HEK293 (cell line): ENCODE results near the gene SLC10A2.

Experiments used
- CTCF ChIA-PET: fragments of 350-600 bp; formaldehyde crosslinking; extraction: SDS; loops from one replicate; lab custom pipeline; 2021; ENCODE audit warnings: antibody characterized with exemption; lab: Yijun Ruan, JAX
- POLR2A ChIA-PET: fragments of 300-600 bp; formaldehyde crosslinking; extraction: SDS; loops from one replicate; lab custom pipeline; 2020; ENCODE audit warnings: antibody characterized with exemption, inconsistent platforms; lab: Yijun Ruan, JAX
- H3K27ac ChIP-seq: fragments of 200-500 bp; sonication (Bioruptor generic); 2 replicates; pipeline ENCODE4 v1.5.1; 2014; ENCODE audit warnings: low read depth, low read length, control low read depth, inconsistent platforms; ENCODE audit errors: extremely low read depth
- H3K36me3 ChIP-seq, 2 experiments: fragments of 200-500 bp in 1 of 2; sonication (Bioruptor generic) in 1 of 2; 1 replicate in 1 of 2; 2 replicates in 1 of 2; pipeline ENCODE4 v1.5.1; 2014 to 2017; ENCODE audit warnings: inconsistent platforms in 2 of 2, low read length in 2 of 2; ENCODE audit not compliant: control insufficient read depth in 2 of 2, insufficient read depth in 1 of 2
- H3K4me1 ChIP-seq: fragments of 200-500 bp; sonication (Bioruptor generic); 2 replicates; pipeline ENCODE4 v1.5.1; 2014; ENCODE audit warnings: mild to moderate bottlenecking, low read length, inconsistent platforms; ENCODE audit not compliant: control insufficient read depth, insufficient read depth
- H3K4me3 ChIP-seq: 2 replicates; pipeline ENCODE4 v1.5.1; 2011; ENCODE audit warnings: low read depth, mild to moderate bottlenecking, control low read depth, low read length, moderate library complexity
- H3K9me3 ChIP-seq: fragments of 200-500 bp; sonication (Bioruptor generic); 2 replicates; pipeline ENCODE4 v1.5.1; 2014; ENCODE audit warnings: low read depth, low read length, inconsistent platforms; ENCODE audit not compliant: control insufficient read depth, insufficient read depth
- AEBP2 ChIP-seq: fragments of 450-650 bp; formaldehyde crosslinking; IDR thresholded peaks from 2 replicates; pipeline ENCODE4 v1.5.1; 2016; ENCODE audit warnings: missing biosample characterization, missing genetic modification characterization, borderline replicate concordance
- EGR2 ChIP-seq: fragments of 450-650 bp; formaldehyde crosslinking; IDR thresholded peaks from 2 replicates; pipeline ENCODE4 v1.5.1; 2016; ENCODE audit warnings: low read depth, missing biosample characterization, missing genetic modification characterization
- OVOL3 ChIP-seq: fragments of 450-650 bp; formaldehyde crosslinking; IDR thresholded peaks from 2 replicates; pipeline ENCODE4 v1.5.1; 2016; ENCODE audit warnings: missing biosample characterization, missing genetic modification characterization
- TRIM28 ChIP-seq: IDR thresholded peaks from 2 replicates; pipeline ENCODE4 v1.6.1; 2011; ENCODE audit warnings: low read length, control low read depth, borderline replicate concordance
- TSHZ1 ChIP-seq: fragments of 450-650 bp; formaldehyde crosslinking; IDR thresholded peaks from 2 replicates; pipeline ENCODE4 v1.5.1; 2016; ENCODE audit warnings: missing biosample characterization, missing genetic modification characterization, borderline replicate concordance
- ZFP41 ChIP-seq: fragments of 450-650 bp; formaldehyde crosslinking; IDR thresholded peaks from 2 replicates; pipeline ENCODE4 v1.5.1; 2016; ENCODE audit warnings: missing biosample characterization, missing genetic modification characterization, borderline replicate concordance
- ZNF155 ChIP-seq: fragments of 450-650 bp; formaldehyde crosslinking; IDR thresholded peaks from 2 replicates; pipeline ENCODE4 v1.5.1; 2016; ENCODE audit warnings: missing biosample characterization, missing genetic modification characterization
- ZNF16 ChIP-seq: fragments of 450-650 bp; formaldehyde crosslinking; IDR thresholded peaks from 2 replicates; pipeline ENCODE4 v1.5.1; 2016; ENCODE audit warnings: low read depth, missing biosample characterization, missing genetic modification characterization
- ZNF18 ChIP-seq: fragments of 450-650 bp; formaldehyde crosslinking; IDR thresholded peaks from 2 replicates; pipeline ENCODE4 v1.5.1; 2016; ENCODE audit warnings: missing biosample characterization, missing genetic modification characterization
- ZNF211 ChIP-seq: fragments of 450-650 bp; formaldehyde crosslinking; IDR thresholded peaks from 2 replicates; pipeline ENCODE4 v1.5.1; 2016; ENCODE audit warnings: low read depth, missing biosample characterization, missing genetic modification characterization
- ZNF24 ChIP-seq: fragments of 450-650 bp; formaldehyde crosslinking; IDR thresholded peaks from 2 replicates; pipeline ENCODE4 v1.5.1; 2016; ENCODE audit warnings: missing biosample characterization, missing genetic modification characterization
- ZNF266 ChIP-seq: fragments of 450-650 bp; formaldehyde crosslinking; IDR thresholded peaks from 2 replicates; pipeline ENCODE4 v1.5.1; 2016; ENCODE audit warnings: missing biosample characterization, missing genetic modification characterization, low read depth
- ZNF280C ChIP-seq: fragments of 450-650 bp; formaldehyde crosslinking; IDR thresholded peaks from 2 replicates; pipeline ENCODE4 v1.5.1; 2016; ENCODE audit warnings: missing biosample characterization, missing genetic modification characterization
- ZNF292 ChIP-seq: fragments of 450-650 bp; formaldehyde crosslinking; IDR thresholded peaks from 2 replicates; pipeline ENCODE4 v1.5.1; 2016; ENCODE audit warnings: low read depth, missing biosample characterization, missing genetic modification characterization, borderline replicate concordance
- ZNF423 ChIP-seq: fragments of 450-650 bp; formaldehyde crosslinking; IDR thresholded peaks from 2 replicates; pipeline ENCODE4 v1.5.1; 2016; ENCODE audit warnings: missing biosample characterization, missing genetic modification characterization
- ZNF501 ChIP-seq: fragments of 450-650 bp; formaldehyde crosslinking; IDR thresholded peaks from 2 replicates; pipeline ENCODE4 v1.5.1; 2016; ENCODE audit warnings: missing biosample characterization, missing genetic modification characterization
- ZNF530 ChIP-seq: fragments of 450-650 bp; formaldehyde crosslinking; IDR thresholded peaks from 2 replicates; pipeline ENCODE4 v1.5.1; 2016; ENCODE audit warnings: low read depth, missing biosample characterization, missing genetic modification characterization
- ZNF560 ChIP-seq: fragments of 450-650 bp; formaldehyde crosslinking; IDR thresholded peaks from 2 replicates; pipeline ENCODE4 v1.5.1; 2017; ENCODE audit warnings: missing biosample characterization, missing genetic modification characterization, borderline replicate concordance
- ZNF580 ChIP-seq: fragments of 450-650 bp; formaldehyde crosslinking; IDR thresholded peaks from 2 replicates; pipeline ENCODE4 v1.5.1; 2016; ENCODE audit warnings: missing biosample characterization, missing genetic modification characterization
- ZNF654 ChIP-seq: fragments of 450-650 bp; formaldehyde crosslinking; IDR thresholded peaks from 2 replicates; pipeline ENCODE4 v1.5.1; 2016; ENCODE audit warnings: low read depth, missing biosample characterization, missing genetic modification characterization
- ZNF677 ChIP-seq: fragments of 450-650 bp; IDR thresholded peaks from 2 replicates; pipeline ENCODE4 v1.5.0; 2018; ENCODE audit warnings: missing biosample characterization, mild to moderate bottlenecking, missing genetic modification characterization, moderate library complexity

Gene SLC10A2

GRCh38 chr13:103046676-103047075 is 19.5 kb downstream of the SLC10A2 start (continued):
- no peak for TF ChIP-seq TSHZ1 (tag by site-specific recombination)
- no peak for TF ChIP-seq ZNF423 (tag by site-specific recombination)
- TF ChIP-seq EGR2 (tag by site-specific recombination), result no peak
- TF ChIP-seq ZNF155 (tag by site-specific recombination), result no peak
- no peak for TF ChIP-seq ZFP41 (tag by site-specific recombination)
- no peak for TF ChIP-seq ZNF16 (tag by site-specific recombination)
- TF ChIP-seq ZNF654 (tag by site-specific recombination), result no peak
- TF ChIP-seq ZNF18 (tag by site-specific recombination), result no peak
- no peak for TF ChIP-seq AEBP2 (tag by site-specific recombination)
- TF ChIP-seq ZNF530 (tag by site-specific recombination), result no peak
- no peak for TF ChIP-seq TRIM28
- no peak for TF ChIP-seq ZNF266 (tag by site-specific recombination)
- no peak for TF ChIP-seq ZNF501 (tag by site-specific recombination)

- no peaks in the 10 kb centered on the region for H3K36me3 ChIP-seq
- no peaks in the 10 kb centered on the region for H3K4me1 ChIP-seq
- H3K4me3 ChIP-seq, result no peak overlapping the region
- no peak overlapping the region for H3K27ac ChIP-seq
- CTCF ChIA-PET, result no interaction called here
- TF ChIP-seq ZNF292 (tag by site-specific recombination) (no peak), ZNF280C (tag by site-specific recombination) (no peak), ZNF560 (no peak), OVOL3 (tag by site-specific recombination) (no peak), ZNF16 (tag by site-specific recombination) (no peak), ZNF677 (tag by site-specific recombination) (no peak), ZNF24 (tag by site-specific recombination) (no peak), ZNF211 (tag by site-specific recombination) (no peak), ZNF580 (no peak)
- no peaks in the 10 kb centered on the region for H3K9me3 ChIP-seq
- POLR2A ChIA-PET, result no interaction called here
These were observed 22.2 kb downstream of the SLC10A2 start for GRCh38 chr13:103044056-103044455.
